B cell (primary cell): ENCODE data around the gene ZNF878. TPM values are rescaled to one million over a fixed set of nuclear protein-coding genes. Genes with fewer than 3 reads are reported as not detected.
A peak's percentile ranks its signal among the peaks of the same experiment; 100 is the strongest.

Experiments
- ATAC-seq: fragments of 200-7000 bp; cut with Tn5 transposase; one replicate; pipeline ENCODE4 v1.10.0; 2021; ENCODE audit warnings: low read depth, mild to moderate bottlenecking, moderate number of reproducible peaks, moderate library complexity
- CTCF ChIA-PET: fragments of 350-600 bp; sonication (Branson Sonifier 250); formaldehyde crosslinking; loops from one replicate; lab custom pipeline; 2021; ENCODE audit warnings: antibody characterized with exemption, inconsistent platforms; lab: Charles Lee
- POLR2A ChIA-PET: fragments of 350-600 bp; sonication (Branson Sonifier 250); formaldehyde crosslinking; loops from one replicate; lab custom pipeline; 2021; ENCODE audit warnings: antibody characterized with exemption; lab: Charles Lee
- DNase-seq: peaks from one replicate; pipeline ENCODE4 v3.0.0; 2013
- H2AFZ ChIP-seq: 2 replicates; pipeline ENCODE4 v1.6.1; 2012; ENCODE audit warnings: mild to moderate bottlenecking, low read depth, low read length; ENCODE audit not compliant: insufficient read depth, poor library complexity, severe bottlenecking
- H3K27ac ChIP-seq, 2 donors: 1 replicate in 1 of 2; 2 replicates in 1 of 2; pipeline ENCODE4 v1.5.1; 2012 to 2013; ENCODE audit warnings: low read length in 2 of 2, mild to moderate bottlenecking in 2 of 2, moderate library complexity in 1 of 2
- H3K27me3 ChIP-seq, 4 experiments: fragments of 200-600 bp in 1 of 4; sonication (generic) in 1 of 4; replicated peaks in 1 of 4; 1 replicate in 2 of 4; 2 replicates in 2 of 4; pipeline versions ENCODE4 v1.6.1 to v1.7.0; 2013 to 2016; ENCODE audit warnings: low read length in 3 of 4, mild to moderate bottlenecking in 2 of 4, mixed read lengths in 1 of 4, moderate library complexity in 1 of 4; ENCODE audit not compliant: insufficient read depth in 4 of 4, control insufficient read depth in 3 of 4; ENCODE audit errors: control extremely low read depth in 1 of 4
- H3K36me3 ChIP-seq, 2 experiments: replicated peaks in 1 of 2; 1 replicate in 1 of 2; 2 replicates in 1 of 2; pipeline versions ENCODE4 v1.6.1 to v1.7.1; 2013; ENCODE audit warnings: low read length in 1 of 2; ENCODE audit not compliant: insufficient read depth in 2 of 2, control insufficient read depth in 1 of 2; ENCODE audit errors: control extremely low read depth in 1 of 2, extremely low read depth in 1 of 2
- H3K4me1 ChIP-seq, 2 donors: fragments of 200-600 bp in 1 of 2; sonication (generic) in 1 of 2; 1 replicate in 1 of 2; 2 replicates in 1 of 2; pipeline versions ENCODE4 v1.5.1 to v1.6.1; 2013 to 2017; ENCODE audit warnings: low read length in 2 of 2; ENCODE audit not compliant: control insufficient read depth in 2 of 2, insufficient read depth in 2 of 2
- H3K4me2 ChIP-seq: replicated peaks from 2 replicates; pipeline ENCODE3; 2012; ENCODE audit warnings: mild to moderate bottlenecking, low read depth, low read length; ENCODE audit not compliant: poor library complexity, severe bottlenecking
- H3K4me3 ChIP-seq, 5 experiments: fragments of 200-600 bp in 1 of 5; sonication (generic) in 1 of 5; 1 replicate in 3 of 5; 2 replicates in 2 of 5; pipeline versions ENCODE4 v1.5.1 to v1.7.0; 2011 to 2016; ENCODE audit warnings: low read length in 4 of 5, mild to moderate bottlenecking in 4 of 5, low read depth in 2 of 5, control low read depth in 1 of 5, moderate library complexity in 1 of 5; ENCODE audit not compliant: insufficient read depth in 1 of 5; ENCODE audit errors: control extremely low read depth in 1 of 5, extremely low read depth in 1 of 5
- H3K79me2 ChIP-seq: fragments of 200-600 bp; sonication (generic); one replicate; pipeline ENCODE4 v1.6.0; 2016; ENCODE audit warnings: low read length; ENCODE audit not compliant: control insufficient read depth, insufficient read depth
- H3K9ac ChIP-seq: fragments of 200-600 bp; sonication (generic); 2 replicates; pipeline ENCODE4 v1.6.1; 2017; ENCODE audit warnings: mild to moderate bottlenecking, low read length, moderate library complexity
- H3K9me3 ChIP-seq, 3 donors: one replicate each; pipeline versions ENCODE4 v1.6.1 to v1.7.1; 2013; ENCODE audit warnings: low read length in 2 of 3; ENCODE audit not compliant: control insufficient read depth in 2 of 3, insufficient read depth in 1 of 3; ENCODE audit errors: control extremely low read depth in 1 of 3
- H4K20me1 ChIP-seq: 2 replicates; pipeline ENCODE4 v1.6.0; 2012; ENCODE audit warnings: mild to moderate bottlenecking, low read length; ENCODE audit not compliant: insufficient read depth, control insufficient read depth, poor library complexity, severe bottlenecking
- H3K27ac Mint-ChIP-seq: one replicate; pipeline ENCODE4 v1.8.0; 2021; ENCODE audit warnings: mixed read lengths
- H3K27me3 Mint-ChIP-seq: one replicate; pipeline ENCODE4 v1.8.0; 2021; ENCODE audit warnings: mixed read lengths
- H3K4me1 Mint-ChIP-seq: one replicate; pipeline ENCODE4 v1.8.0; 2021; ENCODE audit warnings: mixed read lengths
- H3K4me3 Mint-ChIP-seq: one replicate; pipeline ENCODE4 v1.8.0; 2021; ENCODE audit warnings: mixed read lengths
- H3K9me3 Mint-ChIP-seq: one replicate; pipeline ENCODE4 v1.8.0; 2022; ENCODE audit warnings: mixed read lengths; ENCODE audit not compliant: insufficient read depth
- CTCF ChIP-seq: fragments of 200-600 bp; IDR thresholded peaks from one replicate; pipeline ENCODE4 v1.8.0; 2022; ENCODE audit warnings: antibody characterized with exemption, mild to moderate bottlenecking
- EZH2 ChIP-seq: IDR thresholded peaks from 2 replicates; pipeline ENCODE4 v1.6.1; 2012; ENCODE audit warnings: borderline replicate concordance, low read depth, mild to moderate bottlenecking, moderate library complexity, low read length; ENCODE audit not compliant: insufficient read depth, poor library complexity, severe bottlenecking
- WGBS: methylation state at CpG from one replicate; pipeline ENCODE4 v1.1.5; 2013; ENCODE audit warnings: missing lambda C conversion rate; ENCODE audit not compliant: insufficient coverage; 5-methylcytosine and 5-hydroxymethylcytosine counted together
- intact Hi-C: fragments of 100-400 bp; cut with micrococcal nuclease; formaldehyde crosslinking; loops from one replicate; pipeline ENCODE4 v1.10.0; 2022
- polyA plus RNA-seq: library from polyadenylated mRNA; depleted of rRNA; stranded (reverse); fragments of >200 nt; gene quantifications from 2 replicates; pipeline ENCODE4 v1.2.3, GENCODE V29; 2012
- total RNA-seq, 2 donors: library from RNA; stranded (reverse); fragments of 120-200 nt in 1 of 2; gene quantifications; 1 replicate in 1 of 2; 2 replicates in 1 of 2; pipeline versions ENCODE4 v1.2.3 to v1.2.4, GENCODE V29; 2013 to 2022

ZNF878 gene
- total and polyA plus RNA-seq, 2 donors (not counting 1 experiment from before 2014, with no cell fraction given), result 0.04 TPM; not detected in 1

- no peak overlapping the region for H2AFZ ChIP-seq
- intact Hi-C loops, result no loop called here
- H3K4me1 Mint-ChIP-seq, result no peaks in the 10 kb centered on the region
- no peaks in the 10 kb centered on the region for H3K27me3 Mint-ChIP-seq
- H3K79me2 ChIP-seq, result no peaks in the 10 kb centered on the region
- H3K4me1 ChIP-seq, result no peaks in the 10 kb centered on the region
- no peak overlapping the region for H3K4me2 ChIP-seq
- H3K36me3 ChIP-seq, result peaks cover 17 to 42% of the 10 kb centered on the region in 2 experiments
- no peak overlapping the region for H3K27ac ChIP-seq
- H3K27ac Mint-ChIP-seq, result no peak overlapping the region
- peaks cover 25 to 93% (median 60%) of the 10 kb centered on the region in 3 donors for H3K9me3 ChIP-seq
- no peaks in the 10 kb centered on the region for H4K20me1 ChIP-seq
- ChIA-PET POLR2A (no interaction called here), CTCF (no interaction called here)
- DNase-seq (no peak), ATAC-seq (no peak)
- peak overlapping the region in 1 of 5 experiments; percentile 12 for H3K4me3 ChIP-seq
- WGBS, result no CpG with 5 or more reads among the region's 3 CpGs
- H3K9ac ChIP-seq, result no peak overlapping the region
- H3K4me3 Mint-ChIP-seq, result no peak overlapping the region
- H3K9me3 Mint-ChIP-seq, result peaks cover 23% of the 10 kb centered on the region
- no peaks in the 10 kb centered on the region for H3K27me3 ChIP-seq
- TF ChIP-seq CTCF, result no peak
- no peak for TF ChIP-seq EZH2
Measured at GRCh38 chr19:12075538-12076139, 22.9 kb upstream of the ZNF878 start.
